HEK293 (cell line): Measurements from ENCODE around the gene NDUFS1.

Experiments
- BCL11B ChIP-seq: fragments of 450-650 bp; formaldehyde crosslinking; IDR thresholded peaks from 2 replicates; pipeline ENCODE4 v1.5.1; 2016; ENCODE audit warnings: low read depth, missing biosample characterization, missing genetic modification characterization
- BCL6B ChIP-seq: fragments of 450-650 bp; formaldehyde crosslinking; IDR thresholded peaks from 2 replicates; pipeline ENCODE4 v1.5.1; 2017; ENCODE audit warnings: missing biosample characterization, missing genetic modification characterization
- EGR2 ChIP-seq: fragments of 450-650 bp; formaldehyde crosslinking; IDR thresholded peaks from 2 replicates; pipeline ENCODE4 v1.5.1; 2016; ENCODE audit warnings: low read depth, missing biosample characterization, missing genetic modification characterization
- ELK4 ChIP-seq: IDR thresholded peaks from 2 replicates; pipeline ENCODE4 v1.6.1; 2011; ENCODE audit warnings: mild to moderate bottlenecking, low read depth, low read length, borderline replicate concordance
- KLF1 ChIP-seq: fragments of 450-650 bp; formaldehyde crosslinking; IDR thresholded peaks from 2 replicates; pipeline ENCODE4 v1.5.1; 2016; ENCODE audit warnings: missing biosample characterization, missing genetic modification characterization
- KLF17 ChIP-seq: fragments of 450-650 bp; formaldehyde crosslinking; IDR thresholded peaks from 2 replicates; pipeline ENCODE4 v1.5.1; 2016; ENCODE audit warnings: missing biosample characterization, missing genetic modification characterization
- REST ChIP-seq: fragments of 450-650 bp; formaldehyde crosslinking; IDR thresholded peaks from 2 replicates; pipeline ENCODE4 v1.5.1; 2016; ENCODE audit warnings: missing biosample characterization, missing genetic modification characterization
- ZBTB26 ChIP-seq: fragments of 450-650 bp; formaldehyde crosslinking; optimal IDR thresholded peaks from 2 replicates; pipeline ENCODE3; 2016; ENCODE audit warnings: missing biosample characterization, mild to moderate bottlenecking, missing genetic modification characterization
- ZBTB44 ChIP-seq: fragments of 450-650 bp; IDR thresholded peaks from 2 replicates; pipeline ENCODE4 v1.5.1; 2018; ENCODE audit warnings: missing biosample characterization, mild to moderate bottlenecking, missing genetic modification characterization
- ZFP69B ChIP-seq: fragments of 450-650 bp; formaldehyde crosslinking; IDR thresholded peaks from 2 replicates; pipeline ENCODE4 v1.5.1; 2016; ENCODE audit warnings: missing biosample characterization, missing genetic modification characterization
- ZNF112 ChIP-seq: fragments of 450-650 bp; formaldehyde crosslinking; IDR thresholded peaks from 2 replicates; pipeline ENCODE4 v1.5.0; 2017; ENCODE audit warnings: missing biosample characterization, missing genetic modification characterization
- ZNF132 ChIP-seq: fragments of 450-650 bp; formaldehyde crosslinking; IDR thresholded peaks from 2 replicates; pipeline ENCODE4 v1.5.1; 2017; ENCODE audit warnings: missing biosample characterization, missing genetic modification characterization, borderline replicate concordance
- ZNF18 ChIP-seq: fragments of 450-650 bp; formaldehyde crosslinking; IDR thresholded peaks from 2 replicates; pipeline ENCODE4 v1.5.1; 2016; ENCODE audit warnings: missing biosample characterization, missing genetic modification characterization
- ZNF184 ChIP-seq: fragments of 450-650 bp; IDR thresholded peaks from 2 replicates; pipeline ENCODE4 v1.5.1; 2018; ENCODE audit warnings: missing biosample characterization, mild to moderate bottlenecking, missing genetic modification characterization
- ZNF24 ChIP-seq: fragments of 450-650 bp; formaldehyde crosslinking; IDR thresholded peaks from 2 replicates; pipeline ENCODE4 v1.5.1; 2016; ENCODE audit warnings: missing biosample characterization, missing genetic modification characterization
- ZNF248 ChIP-seq: fragments of 450-650 bp; formaldehyde crosslinking; IDR thresholded peaks from 2 replicates; pipeline ENCODE4 v1.5.1; 2017; ENCODE audit warnings: missing biosample characterization, missing genetic modification characterization
- ZNF510 ChIP-seq: fragments of 450-650 bp; formaldehyde crosslinking; IDR thresholded peaks from 2 replicates; pipeline ENCODE4 v1.5.1; 2018; ENCODE audit warnings: mild to moderate bottlenecking, missing genetic modification characterization, missing biosample characterization; ENCODE audit not compliant: insufficient replicate concordance
- ZNF521 ChIP-seq: fragments of 450-650 bp; formaldehyde crosslinking; IDR thresholded peaks from 2 replicates; pipeline ENCODE4 v1.5.1; 2017; ENCODE audit warnings: missing biosample characterization, mild to moderate bottlenecking, missing genetic modification characterization
- ZNF555 ChIP-seq: fragments of 450-650 bp; formaldehyde crosslinking; conservative IDR thresholded peaks from 2 replicates; pipeline ENCODE4 v1.5.1; 2017; ENCODE audit warnings: missing biosample characterization, mild to moderate bottlenecking, missing genetic modification characterization, inconsistent platforms
- ZNF692 ChIP-seq: fragments of 450-650 bp; formaldehyde crosslinking; IDR thresholded peaks from 2 replicates; pipeline ENCODE4 v1.5.1; 2016; ENCODE audit warnings: missing biosample characterization, missing genetic modification characterization
- ZNF76 ChIP-seq: fragments of 450-650 bp; formaldehyde crosslinking; IDR thresholded peaks from 2 replicates; pipeline ENCODE4; 2016; ENCODE audit warnings: low read depth, missing biosample characterization, missing genetic modification characterization, borderline replicate concordance
- ZSCAN18 ChIP-seq: fragments of 450-650 bp; formaldehyde crosslinking; IDR thresholded peaks from 2 replicates; pipeline ENCODE4 v1.5.1; 2016; ENCODE audit warnings: missing biosample characterization, missing genetic modification characterization
- ZSCAN5A ChIP-seq: fragments of 450-650 bp; formaldehyde crosslinking; IDR thresholded peaks from 2 replicates; pipeline ENCODE4 v1.5.1; 2016; ENCODE audit warnings: missing biosample characterization, missing genetic modification characterization

NDUFS1 gene

GRCh38 chr2:206084439-206084869 is 74.8 kb downstream of the NDUFS1 start (continued):
- TF ChIP-seq ZNF18 (tag by site-specific recombination) (no peak), ZNF76 (tag by site-specific recombination) (no peak), REST (tag by site-specific recombination) (peak; percentile 77), ZNF510 (tag by site-specific recombination) (no peak), ELK4 (no peak), ZFP69B (tag by site-specific recombination) (no peak), ZBTB26 (tag by site-specific recombination) (no peak), ZNF24 (tag by site-specific recombination) (no peak), BCL11B (tag by site-specific recombination) (0 out of 2 replicates have a peak, but pooled peaks have one; percentile 52), BCL6B (no peak), KLF1 (tag by site-specific recombination) (no peak), ZNF184 (tag by site-specific recombination) (no peak), ZSCAN18 (tag by site-specific recombination) (no peak), ZNF692 (tag by site-specific recombination) (no peak), ZNF248 (tag by site-specific recombination) (no peak), ZSCAN5A (tag by site-specific recombination) (no peak), ZNF112 (tag by site-specific recombination) (no peak), ZNF132 (tag by site-specific recombination) (no peak), KLF17 (tag by site-specific recombination) (no peak), ZNF555 (tag by site-specific recombination) (no peak), ZNF521 (tag by site-specific recombination) (no peak), EGR2 (no peak), ZBTB44 (tag by site-specific recombination) (no peak)
